ENCODE measurements around the gene HHAT. TPM values are rescaled to one million over a fixed set of nuclear protein-coding genes. Genes with fewer than 3 reads are reported as not detected.

HHAT gene
- total and polyA plus RNA-seq, 9 of the 15 experiments (the other 6 are each of a cell fraction or from before 2014, with no cell fraction given): 0.07 to 0.16 (median 0.13) TPM; not detected in 1

- TF ChIP-seq U2AF1 (optimal IDR thresholded peaks at IDR 0.05; ENCODE audit: low read depth, low read length) (no peak), ZNF551 (CRISPR knock-in tag; IDR thresholded peaks at IDR 0.05) (no peak), ZNF764 (CRISPR knock-in tag; IDR thresholded peaks at IDR 0.05; ENCODE audit: low read depth) (no peak), RBM34 (IDR thresholded peaks at IDR 0.05; ENCODE audit: borderline replicate concordance, insufficient read depth, low read length) (no peak), KDM2B (CRISPR knock-in tag; IDR thresholded peaks at IDR 0.05) (no peak), FOXM1 (IDR thresholded peaks at IDR 0.05; ENCODE audit: low read depth) (no peak), FOXM1 (CRISPR knock-in tag; IDR thresholded peaks at IDR 0.05; ENCODE audit: low read depth) (no peak), NFYB (IDR thresholded peaks at IDR 0.05; ENCODE audit: extremely low read depth, insufficient read length) (no peak), TAL1 (IDR thresholded peaks at IDR 0.05) (no peak), NCOA2 (IDR thresholded peaks at IDR 0.05; ENCODE audit: partially characterized antibody in 2 of 2) (peak in 1 of 2 experiments; percentile 54), PHB2 (IDR thresholded peaks at IDR 0.05; ENCODE audit: low read depth) (no peak), ZNF134 (CRISPR knock-in tag; conservative IDR thresholded peaks at IDR 0.05) (no peak), JUND (IDR thresholded peaks at IDR 0.05; ENCODE audit: borderline replicate concordance, low read depth, low read length) (peak; percentile 96), JUND (tag; IDR thresholded peaks at IDR 0.05; ENCODE audit: borderline replicate concordance, low read depth, low read length) (peak; percentile 99), DEAF1 (CRISPR knock-in tag; IDR thresholded peaks at IDR 0.05) (no peak), ZKSCAN1 (IDR thresholded peaks at IDR 0.05; ENCODE audit: low read depth, low read length) (no peak), ZNF174 (CRISPR knock-in tag; IDR thresholded peaks at IDR 0.05) (no peak), HMG20A (CRISPR knock-in tag; conservative IDR thresholded peaks at IDR 0.05) (no peak), CBFA2T3 (IDR thresholded peaks at IDR 0.05) (peak; percentile 30; the same call in 1 of the 2 replicates), ZNF766 (CRISPR knock-in tag; conservative IDR thresholded peaks at IDR 0.05) (no peak), PURB (CRISPR knock-in tag; IDR thresholded peaks at IDR 0.05; ENCODE audit: low read depth) (no peak), ZNF121 (CRISPR knock-in tag; conservative IDR thresholded peaks at IDR 0.05) (no peak), TCF3 (CRISPR knock-in tag; IDR thresholded peaks at IDR 0.05) (no peak), ETV1 (tag; conservative IDR thresholded peaks at IDR 0.05; ENCODE audit: low read depth) (0 out of 2 replicates have a peak, but pooled peaks have one; percentile 32), HMGXB4 (CRISPR knock-in tag; IDR thresholded peaks at IDR 0.05) (no peak), CHD2 (IDR thresholded peaks at IDR 0.05; ENCODE audit: low read depth, low read length) (peak; percentile 53; the same call in 1 of the 2 replicates), ZNF133 (CRISPR knock-in tag; IDR thresholded peaks at IDR 0.05) (no peak), POLR2G (IDR thresholded peaks at IDR 0.05; ENCODE audit: low read depth, low read length) (peak; percentile 76), FOS (IDR thresholded peaks at IDR 0.05; ENCODE audit: extremely low read depth, insufficient read length) (no peak), RUNX1 (IDR thresholded peaks at IDR 0.05; ENCODE audit: low read depth) (no peak)
Observed at GRCh38 chr1:210373878-210374599, 45.3 kb downstream of the HHAT start (continued).
